Body of pancreas (tissue), 4 donors: Measurements from ENCODE around the gene LRRC8C. TPM values are rescaled to one million over a fixed set of nuclear protein-coding genes. Genes with fewer than 3 reads are reported as not detected.

ENCODE experiments used
- ATAC-seq: fragments of 150-250 bp; one replicate; pipeline ENCODE4 v1.9.1; 2016
- DNase-seq, 4 donors: peaks; one replicate each; pipeline ENCODE4 v3.0.0-alpha.2; 2019
- H3K27ac ChIP-seq, 4 donors: fragments of 200-600 bp; sonication (generic); 1 replicate in 3 of 4; 2 replicates in 1 of 4; pipeline versions ENCODE4 v1.5.1 to v1.6.1; 2016 to 2019; ENCODE audit warnings: mild to moderate bottlenecking in 1 of 4, mixed read lengths in 1 of 4, moderate library complexity in 1 of 4
- H3K27me3 ChIP-seq, 2 donors: fragments of 200-600 bp; sonication (generic); one replicate each; pipeline ENCODE4 v1.6.0; 2016; ENCODE audit warnings: mild to moderate bottlenecking in 1 of 2
- H3K36me3 ChIP-seq, 2 donors: fragments of 200-600 bp; sonication (generic); replicated peaks in 1 of 2; 2 replicates each; pipeline ENCODE4 v1.5.1; 2016; ENCODE audit warnings: low read depth in 2 of 2; ENCODE audit not compliant: insufficient read depth in 1 of 2
- H3K4me1 ChIP-seq: fragments of 200-600 bp; sonication (generic); one replicate; pipeline ENCODE4 v1.6.0; 2016
- H3K4me3 ChIP-seq, 2 donors: fragments of 200-600 bp; sonication (generic); 1 replicate in 1 of 2; 2 replicates in 1 of 2; pipeline ENCODE4 v1.5.1; 2016 to 2019
- H3K9me3 ChIP-seq, 3 donors: fragments of 200-600 bp; sonication (generic); 1 replicate in 2 of 3; 2 replicates in 1 of 3; pipeline ENCODE4 v1.5.1; 2016
- CTCF ChIP-seq, 7 experiments: fragments of 450-650 bp in 4 of 7; fragments of 200-600 bp in 3 of 7; sonication (generic) in 3 of 7; IDR thresholded peaks; one replicate each; pipeline ENCODE4 v1.5.1; 2016 to 2019; ENCODE audit warnings: antibody characterized with exemption in 7 of 7
- POLR2A ChIP-seq, 3 donors: fragments of 450-650 bp; IDR thresholded peaks; one replicate each; pipeline ENCODE4 v1.6.1; 2016; ENCODE audit warnings: antibody characterized with exemption in 3 of 3, mild to moderate bottlenecking in 2 of 3
- WGBS, 2 donors: methylation state at CpG; one replicate each; pipeline ENCODE4 v1.1.5; 2017; 5-methylcytosine and 5-hydroxymethylcytosine counted together
- intact Hi-C: fragments of 100-400 bp; cut with DNase I; formaldehyde crosslinking; loops from one replicate; pipeline ENCODE4 v1.15.1; 2023
- total RNA-seq, 2 donors: library from RNA; depleted of rRNA; stranded (reverse); fragments of >200 nt; gene quantifications; one replicate each; pipeline ENCODE4 v1.1.0, GENCODE V29; 2016

Gene LRRC8C
- total RNA-seq, 2 donors from 2014 or later = 3.4 to 4.6 TPM

- intact Hi-C loops = no loop called here
- no peak for DNase-seq
- Histone ChIP-seq H3K27ac (no peak overlapping the region), H3K4me1 (peaks cover 9% of the 10 kb centered on the region), H3K9me3 (no peaks in the 10 kb centered on the region), H3K36me3 (no peaks in the 10 kb centered on the region), H3K27me3 (no peaks in the 10 kb centered on the region), H3K4me3 (no peak overlapping the region)
- ATAC-seq = no peak
- WGBS, 2 donors = 48 to 59% methylated on average over 2 of the region's 2 CpGs
- no peak for TF ChIP-seq POLR2A (IDR thresholded peaks at IDR 0.05)
- no peak for TF ChIP-seq CTCF (IDR thresholded peaks at IDR 0.05)
Observed at GRCh38 chr1:89758156-89758555, 125.2 kb downstream of the LRRC8C start.

- Histone ChIP-seq H3K27ac (no peak overlapping the region), H3K27me3 (no peaks in the 10 kb centered on the region), H3K36me3 (no peaks in the 10 kb centered on the region), H3K4me1 (peaks cover 16% of the 10 kb centered on the region), H3K4me3 (no peak overlapping the region), H3K9me3 (no peaks in the 10 kb centered on the region)
- ATAC-seq (no peak), DNase-seq (no peak)
- intact Hi-C loops = no loop called here
- 54 to 56% methylated on average over 2 of the region's 2 CpGs for WGBS, 2 donors
- no peak for TF ChIP-seq CTCF (IDR thresholded peaks at IDR 0.05)
- TF ChIP-seq POLR2A (IDR thresholded peaks at IDR 0.05) = no peak
Observed at GRCh38 chr1:89759036-89759435, 126.1 kb downstream of the LRRC8C start.

- no peak overlapping the region for H3K4me3 ChIP-seq
- H3K4me1 ChIP-seq = peaks cover 16% of the 10 kb centered on the region
- 73 to 82% methylated on average over 3 of the region's 3 CpGs for WGBS, 2 donors
- no peaks in the 10 kb centered on the region for H3K9me3 ChIP-seq
- TF ChIP-seq POLR2A (IDR thresholded peaks at IDR 0.05) (no peak), CTCF (IDR thresholded peaks at IDR 0.05) (no peak)
- intact Hi-C loops = loop anchor here (10.0 kb wide), 2 partner anchors 146 to 276 kb away; no protein-coding TSS in a partner anchor
- ATAC-seq (no peak), DNase-seq (no peak)
- H3K27ac ChIP-seq = no peak overlapping the region
- no peaks in the 10 kb centered on the region for H3K36me3 ChIP-seq
- H3K27me3 ChIP-seq = no peaks in the 10 kb centered on the region
Observed at GRCh38 chr1:89760496-89760895, 127.6 kb downstream of the LRRC8C start.

DNA sequence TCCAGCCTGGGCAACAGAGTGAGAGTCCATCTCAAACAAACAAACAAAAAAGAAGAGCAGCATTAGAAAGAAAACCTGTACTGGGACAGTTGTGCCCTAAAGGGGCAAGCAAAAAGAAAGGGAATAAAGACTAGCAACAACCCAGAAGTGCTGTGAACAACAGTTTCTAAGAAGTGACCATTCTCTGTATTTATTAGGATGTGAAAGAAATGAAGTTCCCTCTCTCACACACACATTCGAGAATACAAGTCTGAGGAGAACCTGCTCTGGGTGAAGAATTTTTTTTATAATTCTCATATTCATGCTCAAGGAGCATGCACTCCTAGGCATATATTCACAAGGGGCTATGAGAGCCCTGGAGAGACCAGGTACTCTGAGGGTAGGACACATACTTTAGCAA, 128.4 kb downstream of the LRRC8C start:
- TF ChIP-seq CTCF (IDR thresholded peaks at IDR 0.05) = no peak
- TF ChIP-seq POLR2A (IDR thresholded peaks at IDR 0.05) = no peak
- 67 to 73% methylated on average over 1 of the region's 1 CpG for WGBS, 2 donors
- no peak overlapping the region for H3K27ac ChIP-seq

DNA sequence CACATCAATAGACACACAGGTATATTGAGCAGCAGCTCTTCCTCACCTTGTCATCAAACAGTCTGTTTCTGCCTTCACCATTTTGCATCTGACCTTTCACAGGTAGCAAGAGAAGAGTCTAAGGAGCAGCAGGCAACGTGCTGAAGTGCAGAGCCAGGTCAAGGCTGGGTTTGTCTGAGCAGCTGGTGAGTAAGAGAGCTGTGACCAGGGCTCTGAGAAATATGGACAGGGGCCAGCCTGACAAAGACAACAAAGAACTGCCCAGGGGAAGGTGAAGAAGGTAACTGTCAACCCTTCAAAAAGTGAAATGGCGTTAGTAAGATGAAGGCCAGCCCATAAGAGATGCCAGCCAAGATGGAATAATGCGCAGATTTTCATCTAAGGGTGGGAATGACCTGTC, 129.0 kb downstream of the LRRC8C start:
- Histone ChIP-seq H3K27ac (no peak overlapping the region), H3K4me1 (peaks cover 16% of the 10 kb centered on the region), H3K36me3 (no peaks in the 10 kb centered on the region), H3K27me3 (no peaks in the 10 kb centered on the region), H3K4me3 (no peak overlapping the region), H3K9me3 (no peaks in the 10 kb centered on the region)
- TF ChIP-seq POLR2A (IDR thresholded peaks at IDR 0.05) (no peak), CTCF (IDR thresholded peaks at IDR 0.05) (no peak)
- ATAC-seq (no peak), DNase-seq (peak in 1 of 4 donors; percentile 18)
- WGBS, 2 donors = 64 to 70% methylated on average over 3 of the region's 3 CpGs
- intact Hi-C loops = loop anchor here (10.0 kb wide), 2 partner anchors 147 to 277 kb away; no protein-coding TSS in a partner anchor

More for the DNA sequence above, 128.4 kb downstream of the LRRC8C start:
- H3K9me3 ChIP-seq = no peaks in the 10 kb centered on the region
- H3K36me3 ChIP-seq = no peaks in the 10 kb centered on the region
- H3K4me3 ChIP-seq = no peak overlapping the region
- H3K27me3 ChIP-seq = no peaks in the 10 kb centered on the region
- intact Hi-C loops = loop anchor here (10.0 kb wide), 2 partner anchors 147 to 277 kb away; no protein-coding TSS in a partner anchor
- DNase-seq (no peak), ATAC-seq (no peak)
- H3K4me1 ChIP-seq = peaks cover 16% of the 10 kb centered on the region
